ENCODE results near the gene FAAP100.
"Not testable (repeated sequence)": the region's sequence is repeated elsewhere in the genome, so short reads cannot be mapped to it uniquely, and the experiment has no call there.

The FAAP100 gene

GRCh38 chr17:81538651-81539570 is 13.2 kb downstream of the FAAP100 start:
- no peak for DNase-seq (ENCODE audit: low read depth)

GRCh38 chr17:81537856-81538555 is 14.1 kb downstream of the FAAP100 start:
- no peak for DNase-seq (ENCODE audit: low read depth)

GRCh38 chr17:81537343-81537855 is 14.8 kb downstream of the FAAP100 start:
- no peak for DNase-seq (ENCODE audit: low read depth)

GRCh38 chr17:81536299-81537290 is 15.6 kb downstream of the FAAP100 start:
- no peak for DNase-seq (ENCODE audit: low read depth)

GRCh38 chr17:81535480-81536298 is 16.5 kb downstream of the FAAP100 start:
- DNase-seq (ENCODE audit: low read depth), result no peak

- no peak for DNase-seq (ENCODE audit: low read depth)
These were observed 17.2 kb downstream of the FAAP100 start for GRCh38 chr17:81535007-81535328.

GRCh38 chr17:81534157-81535006 is 17.8 kb downstream of the FAAP100 start:
- DNase-seq (ENCODE audit: low read depth), result no peak

- DNase-seq (ENCODE audit: low read depth), result no peak
These were observed 18.6 kb downstream of the FAAP100 start for GRCh38 chr17:81533339-81534141.

GRCh38 chr17:81532490-81533287 is 19.5 kb downstream of the FAAP100 start:
- no peak for DNase-seq (ENCODE audit: low read depth)

GRCh38 chr17:81531998-81532404 is 20.2 kb downstream of the FAAP100 start:
- not testable (repeated sequence) for DNase-seq (ENCODE audit: low read depth)

- DNase-seq (ENCODE audit: low read depth), result not testable (repeated sequence)
These were observed 21.1 kb downstream of the FAAP100 start for GRCh38 chr17:81531013-81531412.

- no peak for DNase-seq (ENCODE audit: low read depth)
These were observed 22.7 kb downstream of the FAAP100 start for GRCh38 chr17:81529437-81529803.

- no peak for DNase-seq (ENCODE audit: low read depth)
These were observed 23.3 kb downstream of the FAAP100 start for GRCh38 chr17:81528651-81529436.

GRCh38 chr17:81528384-81528650 is 23.8 kb downstream of the FAAP100 start:
- DNase-seq (ENCODE audit: low read depth), result no peak

GRCh38 chr17:81527591-81528383 is 24.4 kb downstream of the FAAP100 start, which contains the start of gene FSCN2:
Gene FSCN2 (plus strand): TSS chr17:81528377. CDS start chr17:81528532, 155 bp downstream.
- no peak for DNase-seq (ENCODE audit: low read depth)

- no peak for DNase-seq (ENCODE audit: low read depth)
These were observed 25.2 kb downstream of the FAAP100 start for GRCh38 chr17:81526662-81527571.

Data from activated T-cell treated with anti-CD3 and anti-CD28 coated beads for 24 hours (primary cell).